Measurements from ENCODE around the gene SF3B2.
"Not testable (repeated sequence)": the region's sequence is repeated elsewhere in the genome, so short reads cannot be mapped to it uniquely, and the experiment has no call there.

SF3B2 gene

GRCh38 chr11:66006134-66006890, 45.9 kb upstream of the SF3B2 start:
- H3K27ac ChIP-seq: no peak overlapping the region
- no peaks in the 10 kb centered on the region for H3K36me3 ChIP-seq
- TF ChIP-seq CTCF (IDR thresholded peaks at IDR 0.05): no peak
- peaks cover 12 to 15% of the 10 kb centered on the region in 2 experiments for H3K4me1 ChIP-seq (ENCODE audit: control insufficient read depth in 1 of 2, insufficient read depth in 1 of 2, low read depth in 1 of 2, low read length in 1 of 2)
- H3K27me3 ChIP-seq: peaks cover 35% of the 10 kb centered on the region
- no peaks in the 10 kb centered on the region for H3K9me3 ChIP-seq
- H3K4me3 ChIP-seq (ENCODE audit: low read depth in 1 of 2, low read length in 1 of 2): no peak overlapping the region

GRCh38 chr11:66006891-66007176, 45.3 kb upstream of the SF3B2 start:
- H3K27me3 ChIP-seq: peaks cover 40% of the 10 kb centered on the region
- H3K27ac ChIP-seq: no peak overlapping the region
- no peaks in the 10 kb centered on the region for H3K9me3 ChIP-seq
- peaks cover 10 to 11% of the 10 kb centered on the region in 2 experiments for H3K4me1 ChIP-seq (ENCODE audit: control insufficient read depth in 1 of 2, insufficient read depth in 1 of 2, low read depth in 1 of 2, low read length in 1 of 2)
- TF ChIP-seq CTCF (IDR thresholded peaks at IDR 0.05): no peak
- no peak overlapping the region for H3K4me3 ChIP-seq (ENCODE audit: low read depth in 1 of 2, low read length in 1 of 2)
- no peaks in the 10 kb centered on the region for H3K36me3 ChIP-seq

GRCh38 chr11:66007201-66007634, 44.9 kb upstream of the SF3B2 start:
- peaks cover 9 to 13% of the 10 kb centered on the region in 2 experiments for H3K4me1 ChIP-seq (ENCODE audit: control insufficient read depth in 1 of 2, insufficient read depth in 1 of 2, low read depth in 1 of 2, low read length in 1 of 2)

GRCh38 chr11:66008095-66008467, 44.1 kb upstream of the SF3B2 start:
- Histone ChIP-seq H3K27me3 (peaks cover 52% of the 10 kb centered on the region), H3K27ac (no peak overlapping the region), H3K36me3 (no peaks in the 10 kb centered on the region), H3K4me3 (ENCODE audit: low read depth in 1 of 2, low read length in 1 of 2) (no peak overlapping the region), H3K9me3 (no peaks in the 10 kb centered on the region), H3K4me1 (ENCODE audit: control insufficient read depth in 1 of 2, insufficient read depth in 1 of 2, low read depth in 1 of 2, low read length in 1 of 2) (peaks cover 4 to 12% of the 10 kb centered on the region in 2 experiments)
- TF ChIP-seq CTCF (IDR thresholded peaks at IDR 0.05): no peak

More at GRCh38 chr11:66007201-66007634, 44.9 kb upstream of the SF3B2 start:
- Histone ChIP-seq H3K27me3 (peaks cover 44% of the 10 kb centered on the region), H3K9me3 (no peaks in the 10 kb centered on the region), H3K36me3 (no peaks in the 10 kb centered on the region), H3K4me3 (ENCODE audit: low read depth in 1 of 2, low read length in 1 of 2) (no peak overlapping the region), H3K27ac (no peak overlapping the region)
- no peak for TF ChIP-seq CTCF (IDR thresholded peaks at IDR 0.05)

GRCh38 chr11:66008468-66009101, 43.6 kb upstream of the SF3B2 start:
- H3K4me3 ChIP-seq (ENCODE audit: low read depth in 1 of 2, low read length in 1 of 2): no peak overlapping the region

GRCh38 chr11:66010036-66010435, 42.1 kb upstream of the SF3B2 start:
- H3K4me1 ChIP-seq (ENCODE audit: control insufficient read depth in 1 of 2, insufficient read depth in 1 of 2, low read depth in 1 of 2, low read length in 1 of 2); H3K4me3 ChIP-seq (ENCODE audit: low read depth in 1 of 2, low read length in 1 of 2): not testable (repeated sequence)

More at GRCh38 chr11:66008468-66009101, 43.6 kb upstream of the SF3B2 start:
- no peaks in the 10 kb centered on the region for H3K36me3 ChIP-seq
- peaks cover 57% of the 10 kb centered on the region for H3K27me3 ChIP-seq
- H3K4me1 ChIP-seq (ENCODE audit: control insufficient read depth in 1 of 2, insufficient read depth in 1 of 2, low read depth in 1 of 2, low read length in 1 of 2): peaks cover 0 to 9% of the 10 kb centered on the region in 2 experiments
- H3K9me3 ChIP-seq: no peaks in the 10 kb centered on the region
- TF ChIP-seq CTCF (IDR thresholded peaks at IDR 0.05): no peak
- no peak overlapping the region for H3K27ac ChIP-seq

More at GRCh38 chr11:66010036-66010435, 42.1 kb upstream of the SF3B2 start:
- H3K36me3 ChIP-seq, H3K9me3 ChIP-seq, H3K27ac ChIP-seq: not testable (repeated sequence)
- peaks cover 62% of the 10 kb centered on the region for H3K27me3 ChIP-seq

All from neutrophil (primary cell).